ENCODE data around the gene MIPEP.

MIPEP gene

DNA sequence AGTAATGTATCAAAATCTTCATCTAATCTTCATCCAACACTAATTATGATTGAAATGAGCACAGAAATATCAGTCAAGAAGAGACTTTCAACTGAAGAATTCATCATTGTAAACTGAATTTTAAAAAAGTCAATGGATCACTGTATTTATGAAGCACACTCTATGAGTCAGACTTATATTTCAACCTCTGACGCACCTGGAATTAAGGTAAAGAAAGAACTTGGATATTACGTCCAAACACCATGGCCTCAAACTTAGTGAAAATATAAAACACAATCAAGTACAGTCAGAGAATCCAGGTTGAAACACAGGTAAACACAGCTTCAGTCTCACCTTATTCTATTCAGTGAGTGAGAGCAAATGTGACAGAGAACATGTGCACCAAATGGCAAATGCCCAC lies 39.5 kb downstream of the MIPEP start:
- DNase-seq: no peak

GRCh38 chr13:23848646-23849141 lies 40.5 kb downstream of the MIPEP start:
- DNase-seq: peak in 1 of 2 donors; percentile 10

DNA sequence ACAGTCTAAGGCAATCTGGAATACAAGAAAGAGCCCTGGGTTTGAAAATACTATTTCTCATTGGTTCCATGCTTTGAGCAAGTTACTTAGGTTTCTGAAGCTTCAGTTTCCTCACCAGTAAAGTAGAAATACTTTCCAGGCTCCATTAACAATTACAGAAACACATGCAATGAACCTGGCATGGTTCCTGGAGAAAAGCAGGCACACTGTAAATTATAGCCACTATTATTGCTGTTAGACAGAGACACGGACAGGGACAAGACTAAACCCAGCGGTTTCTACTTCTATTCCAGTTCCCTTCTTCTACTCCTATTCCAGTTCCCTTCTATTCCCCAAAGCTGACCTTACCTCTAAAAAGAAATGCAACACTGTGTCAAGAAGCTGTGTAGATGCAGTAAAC lies 41.2 kb downstream of the MIPEP start:
- no peak for DNase-seq

DNA sequence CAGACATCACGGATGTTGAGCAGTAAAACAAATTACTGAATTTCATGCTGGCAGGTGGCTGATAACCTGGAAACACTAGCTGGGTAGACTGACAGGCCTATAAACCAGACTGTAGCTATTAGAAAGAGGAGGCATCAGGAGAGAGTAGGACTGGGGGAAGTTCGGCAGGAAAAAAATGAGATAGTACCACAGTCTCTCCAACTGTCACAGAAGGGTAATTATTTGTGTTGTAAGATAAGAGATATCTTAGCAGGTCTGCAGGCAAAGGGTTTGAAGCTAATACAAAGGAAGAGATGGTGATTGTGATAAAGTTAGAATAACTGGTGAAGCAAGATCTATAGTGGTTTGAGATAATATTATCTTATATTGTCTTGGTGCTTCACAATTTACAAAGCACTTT lies 41.7 kb downstream of the MIPEP start:
- no peak for DNase-seq

- no peak for DNase-seq
Observed at GRCh38 chr13:23845105-23845725, 44.0 kb downstream of the MIPEP start.

DNA sequence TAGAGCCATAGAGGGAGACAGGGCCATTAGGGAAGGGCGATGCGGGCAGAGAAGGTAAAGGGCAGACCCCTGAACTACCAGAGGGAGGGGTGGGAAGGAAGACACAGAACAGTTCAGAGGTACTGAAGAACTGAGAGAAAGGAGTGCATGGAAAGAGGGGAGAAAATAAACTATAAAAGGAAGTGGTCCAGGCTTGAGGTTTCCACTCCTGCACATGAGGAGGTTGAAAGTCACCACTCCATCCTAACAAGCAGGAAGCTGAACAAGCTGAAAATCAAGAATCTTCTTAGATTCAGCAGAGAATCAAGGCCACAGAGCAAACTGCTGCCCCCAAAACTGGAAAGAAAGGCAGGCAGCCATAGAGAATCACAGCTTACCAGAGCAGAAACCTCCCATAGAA lies 45.1 kb downstream of the MIPEP start:
- no peak for DNase-seq

DNA sequence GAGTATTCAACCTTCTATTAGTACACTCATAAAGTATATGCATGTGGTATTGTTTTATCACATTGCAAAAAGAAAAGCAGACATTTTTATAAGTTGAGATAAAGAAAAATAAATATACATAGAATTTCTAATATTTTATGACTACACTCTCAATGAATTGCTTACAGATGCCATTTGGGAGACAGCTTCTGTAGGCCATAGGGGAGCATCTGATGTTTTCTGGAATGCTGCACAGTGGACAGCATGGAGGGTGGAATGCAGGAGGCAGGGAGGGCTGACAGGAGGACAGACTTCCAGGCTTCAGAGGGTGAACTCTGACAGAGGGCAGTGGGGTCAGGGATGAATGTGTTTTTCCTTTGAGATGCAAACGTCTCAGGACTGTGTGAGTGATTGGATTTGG lies 45.8 kb downstream of the MIPEP start:
- DNase-seq: no peak

GRCh38 chr13:23842406-23842805 lies 46.8 kb downstream of the MIPEP start:
- DNase-seq: no peak

DNA sequence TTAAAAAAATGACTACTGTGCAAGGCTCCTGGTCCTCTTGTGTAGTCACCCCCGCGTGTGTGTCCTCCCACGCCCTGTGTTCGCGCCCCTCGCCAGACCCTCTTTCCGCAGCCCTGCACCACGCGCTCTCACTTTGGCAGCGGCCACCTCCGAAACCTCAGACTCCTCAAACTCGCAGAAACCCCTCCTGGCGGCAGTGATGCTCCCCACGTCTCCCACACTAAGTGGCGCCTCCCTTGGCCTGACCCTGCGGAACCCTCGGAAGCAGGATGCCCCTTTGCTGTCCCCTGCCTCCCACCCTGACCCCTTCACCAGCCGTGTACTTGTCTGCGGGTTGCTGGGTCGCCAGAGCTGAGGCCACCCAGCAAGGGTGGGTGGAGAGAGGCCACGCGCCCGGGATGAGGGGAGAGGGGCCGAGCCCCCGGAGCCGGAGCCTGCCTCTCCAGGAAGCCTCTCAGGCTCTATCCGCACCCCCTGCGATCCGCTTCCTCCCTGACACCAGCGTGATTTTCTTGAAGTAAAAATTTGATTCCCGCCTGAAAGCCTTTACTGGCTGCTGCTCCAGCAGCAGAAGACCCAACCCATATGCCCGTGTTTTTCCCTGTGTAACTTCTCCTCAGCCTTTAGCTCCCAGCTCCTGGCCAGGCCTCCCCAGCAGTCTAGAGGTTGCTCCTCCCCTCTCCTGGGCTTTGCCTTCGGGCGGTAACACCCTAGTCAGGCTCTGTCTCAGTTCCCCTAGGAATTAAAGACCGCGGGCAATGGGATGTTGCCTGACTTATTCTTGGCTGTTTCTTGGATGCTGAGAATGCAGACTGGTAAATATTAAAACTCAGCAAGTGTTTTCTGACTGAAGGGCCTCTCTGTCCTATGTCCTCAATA lies 55.2 kb downstream of the MIPEP start:
- DNase-seq: no peak

GRCh38 chr13:23828866-23829265 lies 60.3 kb downstream of the MIPEP start:
- no peak for DNase-seq

DNA sequence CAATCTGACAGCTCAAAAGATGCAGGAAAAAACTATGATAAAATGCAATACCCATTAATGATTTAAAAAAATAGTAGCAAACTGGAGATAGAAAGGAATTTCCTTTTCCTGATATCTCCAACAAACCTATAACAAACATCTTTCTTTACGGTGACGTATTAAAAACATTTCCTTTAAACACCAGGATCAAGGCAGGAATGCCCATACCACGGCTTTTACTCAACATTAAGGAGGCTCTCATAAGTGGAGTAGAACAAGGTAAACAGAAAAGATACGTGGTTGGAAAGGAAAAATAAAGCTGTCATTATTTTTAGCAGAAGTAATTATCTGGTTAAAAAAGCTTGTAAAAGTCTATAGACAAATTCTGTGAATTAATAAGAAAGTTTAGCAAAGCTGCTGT lies 61.1 kb downstream of the MIPEP start:
- no peak for DNase-seq

DNA sequence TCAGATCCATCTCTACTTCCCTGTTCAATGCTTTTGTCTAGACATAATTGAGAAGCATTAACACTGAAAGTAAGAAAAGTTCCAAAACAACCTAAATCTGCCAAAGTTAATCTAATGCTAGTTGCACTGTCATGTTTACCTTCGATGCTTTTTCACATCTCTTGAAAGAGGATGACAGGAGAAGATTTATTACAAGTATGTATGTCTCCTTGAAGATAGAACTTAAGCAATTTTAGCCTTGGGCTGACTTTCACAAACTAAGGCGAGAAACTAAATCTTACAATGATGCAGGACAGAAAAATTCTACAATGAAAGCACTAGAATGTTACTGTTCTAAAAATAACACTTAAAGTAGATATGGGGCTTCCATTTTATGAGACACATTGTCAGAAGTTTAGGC lies 64.0 kb downstream of the MIPEP start:
- DNase-seq: no peak

DNA sequence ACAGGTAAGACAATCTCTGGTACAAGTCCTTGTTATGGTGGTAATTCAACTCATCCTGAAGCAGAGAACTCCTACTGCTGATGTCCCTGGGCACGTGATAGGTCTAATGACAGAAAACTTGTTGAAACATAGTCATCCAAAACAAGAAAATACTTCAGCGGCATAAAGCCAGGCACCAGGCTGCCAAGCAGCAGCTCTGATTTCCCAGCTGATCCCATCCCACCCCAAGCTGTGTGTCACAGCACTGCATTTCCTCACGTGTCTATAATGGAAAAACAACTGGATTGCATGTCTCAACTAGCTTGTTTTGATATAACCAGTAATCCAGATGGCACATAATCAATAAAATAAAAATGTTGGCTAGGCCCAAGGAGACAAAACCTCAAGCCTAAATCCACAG lies 64.8 kb downstream of the MIPEP start:
- DNase-seq: no peak

- no peak for DNase-seq
Observed at GRCh38 chr13:23822252-23822824, 66.9 kb downstream of the MIPEP start.

DNA sequence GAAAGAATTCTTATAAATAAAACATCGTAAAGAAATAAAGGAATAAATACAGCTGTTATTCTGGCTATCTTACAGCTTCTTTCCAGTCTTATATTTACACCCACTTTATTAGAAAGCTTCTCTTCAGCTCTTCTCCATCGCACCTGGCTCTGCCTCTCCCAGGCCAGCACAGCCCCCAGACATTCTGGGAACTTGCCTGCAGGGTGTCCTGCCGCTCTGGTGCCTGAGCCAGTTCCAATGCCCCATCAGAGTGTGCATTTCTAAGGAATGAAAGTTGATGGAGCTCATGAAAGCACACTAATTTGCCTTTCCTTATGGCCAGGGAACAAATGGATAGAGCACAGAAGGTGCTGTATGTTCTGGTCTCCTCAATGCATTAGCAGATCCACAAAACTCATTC lies 68.7 kb downstream of the MIPEP start:
- DNase-seq: no peak

- peak in 1 of 2 donors; percentile 6 for DNase-seq
Observed at GRCh38 chr13:23817830-23818229, 71.4 kb downstream of the MIPEP start.

DNA sequence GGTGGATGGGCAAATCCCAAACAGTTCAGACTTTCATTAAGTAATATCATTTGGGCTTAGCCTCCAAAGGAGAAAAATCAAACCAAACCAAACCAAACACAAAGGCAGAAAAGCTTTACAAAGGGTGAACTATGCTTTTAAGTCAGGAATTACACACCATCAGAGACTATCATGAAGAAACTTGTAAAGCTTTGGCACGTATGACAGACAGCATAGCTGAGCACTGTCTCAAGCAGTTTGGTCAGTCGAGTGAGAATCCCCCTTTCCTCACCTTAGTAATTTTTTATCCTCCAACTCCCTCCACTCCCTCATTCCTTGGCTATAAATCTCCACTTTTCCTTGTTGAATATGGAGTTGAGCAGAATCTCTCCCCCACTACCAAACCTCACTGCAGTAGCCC lies 72.1 kb downstream of the MIPEP start:
- DNase-seq: no peak

DNA sequence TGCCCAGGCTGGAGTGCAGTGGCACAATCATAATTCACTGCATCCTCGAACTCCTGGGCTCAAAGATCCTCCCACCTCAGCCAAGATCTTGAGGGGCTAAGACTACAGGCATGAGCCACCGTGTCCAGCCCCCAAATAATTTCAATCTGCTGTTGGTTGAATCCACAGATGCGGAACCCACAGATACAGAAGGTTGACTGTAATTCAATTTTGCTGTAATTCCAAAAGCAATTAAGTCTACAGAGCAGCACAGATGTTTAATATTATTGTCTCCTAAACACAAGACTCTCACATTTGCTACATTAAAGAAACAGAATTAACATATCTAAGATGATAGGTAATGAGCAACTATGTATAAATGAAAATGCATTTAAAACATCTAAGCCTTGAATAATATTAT lies 75.6 kb downstream of the MIPEP start:
- no peak for DNase-seq

DNA sequence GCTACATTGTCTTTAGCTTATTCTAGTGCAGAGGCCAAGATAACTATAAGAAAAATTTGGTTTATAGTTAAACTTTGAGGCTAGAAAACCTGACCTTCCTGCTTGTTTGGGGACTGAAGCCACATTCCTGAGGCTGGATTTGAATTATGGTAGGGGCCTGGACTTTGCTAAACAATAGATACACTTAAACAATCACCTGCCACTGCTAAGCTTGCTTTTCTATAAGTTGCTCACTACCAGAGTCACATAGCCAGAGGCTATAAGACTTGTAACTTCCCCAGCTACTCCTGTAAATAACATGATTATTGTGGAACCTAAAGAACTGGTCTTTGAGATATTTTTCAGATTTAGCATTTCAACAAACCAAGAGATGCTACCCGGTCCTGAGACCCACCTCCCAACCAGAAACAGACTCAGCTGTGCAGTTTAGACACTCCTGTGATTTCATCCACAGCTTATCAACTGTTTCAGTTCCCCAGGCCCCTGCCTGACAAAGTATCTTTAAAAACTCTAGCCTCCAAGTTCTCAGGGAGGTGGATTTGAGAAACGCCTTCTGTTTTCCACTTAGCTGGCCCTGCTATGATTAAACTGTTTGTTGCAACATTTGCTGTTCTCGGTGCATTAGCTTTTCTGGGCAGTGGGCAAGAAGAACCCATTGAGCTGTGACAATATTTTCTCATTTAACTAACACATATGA lies 77.7 kb downstream of the MIPEP start:
- no peak for DNase-seq

DNA sequence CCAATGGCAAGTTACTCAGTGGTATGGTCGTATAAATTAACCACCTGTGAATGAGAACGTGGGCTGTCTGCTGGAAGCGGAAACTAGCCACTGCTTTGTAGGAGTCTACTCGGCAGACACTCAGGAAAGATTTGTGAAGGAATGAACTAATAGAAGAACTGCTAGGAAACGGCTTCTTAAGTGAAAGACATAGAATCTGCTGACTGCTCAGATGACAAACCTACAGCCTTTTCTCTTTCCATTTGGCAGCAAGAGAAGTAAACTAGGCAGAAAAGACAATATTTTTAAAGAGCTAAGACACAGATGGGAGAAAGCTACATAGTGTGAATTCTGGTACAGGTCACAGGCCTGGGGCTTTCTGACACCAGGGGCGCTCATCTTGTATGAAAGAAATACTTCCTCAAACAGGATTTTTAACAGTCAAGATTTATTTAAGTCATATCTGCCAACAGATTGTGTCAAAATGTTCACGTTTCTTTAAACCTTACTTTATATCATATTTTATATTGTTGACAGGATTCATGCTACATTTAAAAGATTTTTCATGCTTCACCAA lies 78.4 kb downstream of the MIPEP start:
- peak in 1 of 2 donors; percentile 18 for DNase-seq

DNA sequence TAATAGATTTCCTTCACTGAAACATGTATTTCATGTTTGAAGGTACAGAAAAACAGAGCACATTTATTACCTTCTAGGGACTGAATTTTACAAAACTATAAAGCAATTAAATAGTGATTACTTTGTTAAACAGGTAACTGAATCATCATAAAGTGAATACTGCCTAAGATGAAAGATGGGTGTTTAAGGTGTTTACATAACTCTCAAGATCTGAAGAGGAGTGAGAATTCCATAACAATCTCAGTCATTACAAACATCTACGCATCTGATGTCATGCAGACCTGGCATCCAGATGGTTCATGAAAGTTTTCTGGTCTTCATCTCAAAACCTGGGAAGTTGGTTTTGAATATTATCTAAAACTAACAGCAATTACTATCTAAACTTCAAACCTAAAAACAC lies 80.4 kb downstream of the MIPEP start:
- no peak for DNase-seq

DNA sequence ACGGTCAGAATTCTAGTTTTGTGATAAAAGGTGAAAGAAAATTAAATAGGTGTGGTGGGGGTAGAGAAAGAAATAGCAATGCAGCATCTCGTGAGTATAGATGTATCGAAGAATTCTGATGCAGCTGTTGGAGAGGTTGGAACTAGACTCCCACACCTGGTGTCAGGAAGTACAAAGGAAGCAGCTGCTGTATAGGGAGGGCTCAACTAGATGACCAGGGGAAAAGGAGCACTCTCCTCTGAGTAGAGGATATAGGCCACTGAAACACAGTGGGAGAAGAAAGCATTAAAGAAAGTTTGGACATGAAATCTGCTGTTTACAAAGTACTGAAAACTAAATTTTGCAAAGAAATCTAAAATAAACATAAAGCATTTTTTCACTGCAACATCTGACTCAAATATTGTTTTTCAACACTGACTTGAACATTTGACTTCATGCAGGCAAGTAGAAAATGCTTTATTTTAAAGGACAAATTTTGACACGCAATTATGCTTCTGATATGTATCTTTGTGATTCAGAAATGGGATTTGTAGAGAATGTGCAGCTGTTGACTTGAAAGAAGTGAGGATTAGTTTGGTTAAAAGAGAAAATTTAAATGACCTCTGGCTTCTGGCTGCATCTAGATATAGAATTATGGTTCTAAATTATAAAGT lies 82.2 kb downstream of the MIPEP start:
- no peak for DNase-seq

DNA sequence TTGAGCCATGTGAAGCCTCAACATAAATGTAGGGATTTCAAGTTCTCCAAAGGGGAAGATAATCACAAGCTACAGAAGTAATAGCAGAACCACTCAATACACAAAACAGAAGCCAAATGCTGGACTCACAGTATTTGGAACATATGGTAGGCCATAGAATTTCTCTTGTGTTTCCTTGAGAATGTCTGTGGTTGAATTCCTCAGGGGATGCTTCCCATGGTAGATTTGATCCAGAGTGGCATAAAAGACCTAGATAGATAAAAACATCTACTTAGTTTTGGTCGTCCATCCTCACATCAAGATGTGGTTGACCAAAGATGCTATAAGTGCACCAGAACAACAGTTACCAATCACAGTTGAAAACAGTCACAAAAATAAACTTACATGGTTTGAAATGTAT lies 83.4 kb downstream of the MIPEP start:
- no peak for DNase-seq
